GM12878 (cell line): ENCODE measurements around the gene CLEC16A. TPM values are rescaled to one million over a fixed set of nuclear protein-coding genes. Genes with fewer than 3 reads are reported as not detected.
A peak's percentile ranks its signal among the peaks of the same experiment; 100 is the strongest.

Experiments
- ATAC-seq: fragments of 200-7000 bp; cut with Tn5 transposase; 3 replicates; pipeline ENCODE4 v1.9.1; 2020; ENCODE audit warnings: mild to moderate bottlenecking, moderate library complexity
- BruUV-seq: library from RNA; stranded (reverse); fragments of 400-500 nt; replicated peaks from 2 replicates; lab custom pipeline; 2021; lab: Mats Ljungman, UMichigan
- CTCF ChIA-PET: fragments of 300-600 bp; sonication (Branson Sonifier 250); formaldehyde crosslinking; extraction: SDS; loops from one replicate; lab custom pipeline; 2021; ENCODE audit warnings: inconsistent platforms; lab: Yijun Ruan, JAX
- POLR2A ChIA-PET: fragments of 350-600 bp; formaldehyde crosslinking; extraction: SDS; loops from one replicate; lab custom pipeline; 2021; ENCODE audit warnings: inconsistent platforms; lab: Charles Lee
- RAD21 ChIA-PET: fragments of 300-600 bp; sonication (Branson Sonifier 250); formaldehyde crosslinking; loops from one replicate; lab custom pipeline; 2023; ENCODE audit warnings: antibody characterized with exemption; ENCODE audit not compliant: unreplicated experiment; lab: Charles Lee
- SMC1A ChIA-PET: fragments of 300-600 bp; sonication (Branson Sonifier 250); formaldehyde crosslinking; loops from one replicate; lab custom pipeline; 2023; ENCODE audit not compliant: unreplicated experiment, uncharacterized antibody; lab: Charles Lee
- DNase-seq: peaks from one replicate; pipeline ENCODE4 v3.0.0-alpha.2; 2011; ENCODE audit warnings: low read depth, low spot score
- FAIRE-seq: peaks from 3 replicates; lab custom pipeline; 2011; peaks lifted over from hg19 to GRCh38; lab: Jason Lieb, UNC
- H2AFZ ChIP-seq: 2 replicates; pipeline ENCODE4 v1.6.0; 2011; ENCODE audit warnings: low read depth, low read length, control low read depth; ENCODE audit not compliant: control insufficient read depth
- H3K27ac ChIP-seq: 2 replicates; pipeline ENCODE4 v1.5.1; 2011; ENCODE audit warnings: control low read depth; ENCODE audit not compliant: control insufficient read depth, insufficient read depth
- H3K27me3 ChIP-seq, 2 experiments: replicated peaks in 1 of 2; 2 replicates each; pipeline versions ENCODE4 v1.6.0 to v1.6.1; 2011; ENCODE audit warnings: low read length in 1 of 2; ENCODE audit not compliant: control insufficient read depth in 2 of 2, insufficient read depth in 2 of 2
- H3K36me3 ChIP-seq, 2 experiments: 2 replicates each; pipeline ENCODE4 v1.5.1; 2011; ENCODE audit warnings: low read length in 1 of 2; ENCODE audit not compliant: control insufficient read depth in 2 of 2, insufficient read depth in 2 of 2
- H3K4me1 ChIP-seq: 2 replicates; pipeline ENCODE4 v1.6.1; 2011; ENCODE audit warnings: mild to moderate bottlenecking, low read length, moderate library complexity, mixed read lengths; ENCODE audit not compliant: control insufficient read depth, insufficient read depth
- H3K4me2 ChIP-seq: 2 replicates; pipeline ENCODE4 v1.6.0; 2011; ENCODE audit warnings: control low read depth; ENCODE audit not compliant: control insufficient read depth, insufficient read depth
- H3K4me3 ChIP-seq: fragments of 200-600 bp; sonication (generic); 2 replicates; pipeline ENCODE4 v1.5.1; 2016
- H3K79me2 ChIP-seq: 2 replicates; pipeline ENCODE4 v1.6.0; 2011; ENCODE audit warnings: low read length; ENCODE audit not compliant: control insufficient read depth, insufficient read depth
- H3K9ac ChIP-seq: 2 replicates; pipeline ENCODE4 v1.8.0; 2011; ENCODE audit warnings: low read length, control low read depth, mixed read lengths; ENCODE audit not compliant: control insufficient read depth, insufficient read depth
- H3K9me3 ChIP-seq: replicated peaks from 3 replicates; pipeline ENCODE4 v1.5.1; 2011; ENCODE audit warnings: mild to moderate bottlenecking, low read length; ENCODE audit not compliant: control insufficient read depth, insufficient read depth
- H4K20me1 ChIP-seq: 2 replicates; pipeline ENCODE4 v1.6.0; 2011; ENCODE audit not compliant: control insufficient read depth, insufficient read depth
- RAD51 ChIP-seq: fragments of 450-650 bp; IDR thresholded peaks from 2 replicates; pipeline ENCODE4 v1.6.1; 2016; ENCODE audit warnings: moderate library complexity, mild to moderate bottlenecking, inconsistent platforms
- SIX5 ChIP-seq: IDR thresholded peaks from 2 replicates; pipeline ENCODE4 v1.6.1; 2011; ENCODE audit warnings: mild to moderate bottlenecking, low read depth, low read length, moderate library complexity; ENCODE audit not compliant: severe bottlenecking
- WGBS: methylation state at CpG from one replicate; pipeline ENCODE4 v1.1.6; 2016; ENCODE audit warnings: low lambda C conversion rate; ENCODE audit not compliant: insufficient replicate concordance, insufficient coverage; ENCODE audit errors: missing lambda C conversion rate; 5-methylcytosine and 5-hydroxymethylcytosine counted together
- in situ Hi-C: fragments of 300-500 bp; cut with MboI; formaldehyde crosslinking; loops from 9 replicates; pipeline ENCODE4 v1.14.3; 2018; ENCODE audit warnings: mixed read lengths
- intact Hi-C: fragments of 100-400 bp; cut with micrococcal nuclease; formaldehyde crosslinking; loops from one replicate; pipeline ENCODE4 v1.14.2; 2022; ENCODE audit not compliant: unreplicated experiment
- polyA plus RNA-seq, 11 experiments: library from polyadenylated mRNA; depleted of rRNA in 4 of 11; unstranded in 6 of 11; stranded (reverse) in 5 of 11; fragments of >200 nt; fragmentation: Nextera tagmentation in 4 of 11; fragmentation: Illumina TruSeq in 1 of 11; extraction: Ambion mirVana in 4 of 11; extraction: Trizol in 1 of 11; gene quantifications; 1 replicate in 1 of 11; 2 replicates in 10 of 11; pipeline versions ENCODE4 v1.2.1 to v1.2.3, GENCODE V29; 2011 to 2016; ENCODE audit warnings: inconsistent platforms in 2 of 11, missing spikeins in 2 of 11, low read depth in 1 of 11
- total RNA-seq, 4 experiments: library from RNA; depleted of rRNA in 3 of 4; stranded (reverse); fragments of >200 nt in 3 of 4; fragmentation: Illumina TruSeq in 1 of 4; extraction: Trizol in 1 of 4; gene quantifications; 2 replicates each; pipeline versions ENCODE4 v1.2.1 to v1.2.3, GENCODE V29; 2013 to 2021
- TF ChIP-seq, protein P1 (sequence below): IDR thresholded peaks from 2 replicates; pipeline ENCODE4 v1.6.1; 2011; ENCODE audit warnings: borderline replicate concordance, low read depth, mild to moderate bottlenecking, moderate library complexity, mixed read lengths, low read length; ENCODE audit not compliant: insufficient read depth; ENCODE audit errors: extremely low read length
- TF ChIP-seq, protein P2 (sequence below): fragments of 450-650 bp; IDR thresholded peaks from 2 replicates; pipeline ENCODE4 v1.6.1; 2017; ENCODE audit warnings: antibody characterized with exemption, mild to moderate bottlenecking, moderate library complexity

The CLEC16A gene
- total and polyA plus RNA-seq, 10 of the 15 experiments (the other 5 are each of a cell fraction or from before 2014, with no cell fraction given), result 1.5 to 28.8 (median 19.2) TPM

- H2AFZ ChIP-seq, result no peak overlapping the region
- in situ Hi-C loops, result no loop called here
- 86% methylated on average over 11 of the region's 11 CpGs for WGBS
- H3K9me3 ChIP-seq, result no peaks in the 10 kb centered on the region
- H3K4me2 ChIP-seq, result no peak overlapping the region
- CTCF ChIA-PET, result interaction anchor here (1.4 kb wide), 1 partner anchor 167 kb away, joined by 3 read pairs; the partner anchor contains the start of gene SOCS1
- H3K9ac ChIP-seq, result no peak overlapping the region
- H3K27ac ChIP-seq, result no peak overlapping the region
- BruUV-seq, result no TSS peak
- no peak overlapping the region for H3K4me3 ChIP-seq
- H4K20me1 ChIP-seq, result no peaks in the 10 kb centered on the region
- peaks cover 0 to 7% of the 10 kb centered on the region in 2 experiments; a peak in 2 of 4 replicates for H3K36me3 ChIP-seq
- SMC1A ChIA-PET, result interaction anchor here (0.7 to 1.6 kb wide), 6 partner anchors 9 to 95 kb away, joined by 3 to 7 read pairs (median 4); no protein-coding TSS in a partner anchor
- ATAC-seq, result no peak
- FAIRE-seq, result no peak
- RAD21 ChIA-PET, result interaction anchor here (0.6 to 1.2 kb wide), 3 partner anchors 9 to 25 kb away, joined by 3 to 5 read pairs (median 5); no protein-coding TSS in a partner anchor
- H3K4me1 ChIP-seq, result peaks cover 37% of the 10 kb centered on the region
- H3K27me3 ChIP-seq, result no peaks in the 10 kb centered on the region
- intact Hi-C loops, result no loop called here
- DNase-seq, result no peak
- TF ChIP-seq SIX5 (no peak), RAD51 (peak; percentile 37; the same call in 1 of the 2 replicates)
- TF ChIP-seq, protein P1, sequence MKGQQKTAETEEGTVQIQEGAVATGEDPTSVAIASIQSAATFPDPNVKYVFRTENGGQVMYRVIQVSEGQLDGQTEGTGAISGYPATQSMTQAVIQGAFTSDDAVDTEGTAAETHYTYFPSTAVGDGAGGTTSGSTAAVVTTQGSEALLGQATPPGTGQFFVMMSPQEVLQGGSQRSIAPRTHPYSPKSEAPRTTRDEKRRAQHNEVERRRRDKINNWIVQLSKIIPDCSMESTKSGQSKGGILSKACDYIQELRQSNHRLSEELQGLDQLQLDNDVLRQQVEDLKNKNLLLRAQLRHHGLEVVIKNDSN, result peak; percentile 50
- TF ChIP-seq, protein P2, sequence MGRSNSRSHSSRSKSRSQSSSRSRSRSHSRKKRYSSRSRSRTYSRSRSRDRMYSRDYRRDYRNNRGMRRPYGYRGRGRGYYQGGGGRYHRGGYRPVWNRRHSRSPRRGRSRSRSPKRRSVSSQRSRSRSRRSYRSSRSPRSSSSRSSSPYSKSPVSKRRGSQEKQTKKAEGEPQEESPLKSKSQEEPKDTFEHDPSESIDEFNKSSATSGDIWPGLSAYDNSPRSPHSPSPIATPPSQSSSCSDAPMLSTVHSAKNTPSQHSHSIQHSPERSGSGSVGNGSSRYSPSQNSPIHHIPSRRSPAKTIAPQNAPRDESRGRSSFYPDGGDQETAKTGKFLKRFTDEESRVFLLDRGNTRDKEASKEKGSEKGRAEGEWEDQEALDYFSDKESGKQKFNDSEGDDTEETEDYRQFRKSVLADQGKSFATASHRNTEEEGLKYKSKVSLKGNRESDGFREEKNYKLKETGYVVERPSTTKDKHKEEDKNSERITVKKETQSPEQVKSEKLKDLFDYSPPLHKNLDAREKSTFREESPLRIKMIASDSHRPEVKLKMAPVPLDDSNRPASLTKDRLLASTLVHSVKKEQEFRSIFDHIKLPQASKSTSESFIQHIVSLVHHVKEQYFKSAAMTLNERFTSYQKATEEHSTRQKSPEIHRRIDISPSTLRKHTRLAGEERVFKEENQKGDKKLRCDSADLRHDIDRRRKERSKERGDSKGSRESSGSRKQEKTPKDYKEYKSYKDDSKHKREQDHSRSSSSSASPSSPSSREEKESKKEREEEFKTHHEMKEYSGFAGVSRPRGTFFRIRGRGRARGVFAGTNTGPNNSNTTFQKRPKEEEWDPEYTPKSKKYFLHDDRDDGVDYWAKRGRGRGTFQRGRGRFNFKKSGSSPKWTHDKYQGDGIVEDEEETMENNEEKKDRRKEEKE, result no peak
- POLR2A ChIA-PET, result interaction anchor here (1.1 kb wide), 1 partner anchor 9 kb away, joined by 8 read pairs; no protein-coding TSS in a partner anchor
- H3K79me2 ChIP-seq, result no peaks in the 10 kb centered on the region
Measured at GRCh38 chr16:11088074-11088730, 143.8 kb downstream of the CLEC16A start.
